Thyroid gland (tissue), 4 donors: ENCODE measurements around the gene FBRS.

Source experiments
- POLR2A ChIP-seq, 2 donors: fragments of 450-650 bp; IDR thresholded peaks; one replicate each; pipeline ENCODE4 v1.6.1; 2017; ENCODE audit warnings: antibody characterized with exemption in 2 of 2, mild to moderate bottlenecking in 2 of 2, moderate library complexity in 1 of 2
- TF ChIP-seq, protein P1 (sequence below), 6 experiments: fragments of 200-600 bp in 3 of 6; fragments of 450-650 bp in 3 of 6; sonication (generic) in 3 of 6; IDR thresholded peaks; one replicate each; pipeline ENCODE4 v1.5.1; 2016 to 2019; ENCODE audit warnings: antibody characterized with exemption in 6 of 6, mild to moderate bottlenecking in 2 of 6, inconsistent platforms in 1 of 6, moderate library complexity in 1 of 6

DNA sequence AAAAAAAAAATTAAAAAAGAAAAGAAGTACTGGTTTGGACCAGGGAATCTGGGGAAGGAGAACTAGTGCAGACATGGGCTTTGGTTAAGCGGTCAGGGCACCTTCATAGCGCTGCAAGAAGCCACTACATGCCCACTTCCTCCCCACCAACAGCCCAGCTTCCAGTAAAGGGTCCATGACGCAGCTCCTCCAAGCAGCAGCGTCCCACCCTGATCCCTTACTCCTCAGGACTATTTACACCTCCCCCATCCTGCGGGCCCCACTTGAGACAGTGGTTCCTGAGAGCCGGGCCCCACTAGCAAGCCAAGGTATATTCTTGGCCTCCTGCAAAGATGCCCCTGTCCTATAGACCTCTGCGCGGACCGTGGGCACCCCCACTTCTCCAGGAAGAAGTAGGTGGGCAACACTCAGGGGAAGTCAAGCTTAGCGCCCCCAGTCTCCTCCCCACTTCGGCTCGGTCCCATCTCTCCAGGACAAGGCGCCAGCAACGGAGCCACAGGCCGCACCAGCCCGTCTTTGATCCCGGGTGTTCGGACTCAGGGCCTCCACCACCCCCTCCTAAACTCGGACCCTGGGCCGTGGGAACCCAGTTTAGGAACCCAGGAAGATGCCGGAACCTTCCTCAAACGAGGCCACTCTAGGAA is 8.4 kb upstream of the FBRS start:
- TF ChIP-seq, protein P1, sequence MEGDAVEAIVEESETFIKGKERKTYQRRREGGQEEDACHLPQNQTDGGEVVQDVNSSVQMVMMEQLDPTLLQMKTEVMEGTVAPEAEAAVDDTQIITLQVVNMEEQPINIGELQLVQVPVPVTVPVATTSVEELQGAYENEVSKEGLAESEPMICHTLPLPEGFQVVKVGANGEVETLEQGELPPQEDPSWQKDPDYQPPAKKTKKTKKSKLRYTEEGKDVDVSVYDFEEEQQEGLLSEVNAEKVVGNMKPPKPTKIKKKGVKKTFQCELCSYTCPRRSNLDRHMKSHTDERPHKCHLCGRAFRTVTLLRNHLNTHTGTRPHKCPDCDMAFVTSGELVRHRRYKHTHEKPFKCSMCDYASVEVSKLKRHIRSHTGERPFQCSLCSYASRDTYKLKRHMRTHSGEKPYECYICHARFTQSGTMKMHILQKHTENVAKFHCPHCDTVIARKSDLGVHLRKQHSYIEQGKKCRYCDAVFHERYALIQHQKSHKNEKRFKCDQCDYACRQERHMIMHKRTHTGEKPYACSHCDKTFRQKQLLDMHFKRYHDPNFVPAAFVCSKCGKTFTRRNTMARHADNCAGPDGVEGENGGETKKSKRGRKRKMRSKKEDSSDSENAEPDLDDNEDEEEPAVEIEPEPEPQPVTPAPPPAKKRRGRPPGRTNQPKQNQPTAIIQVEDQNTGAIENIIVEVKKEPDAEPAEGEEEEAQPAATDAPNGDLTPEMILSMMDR (IDR thresholded peaks at IDR 0.05), result no peak
- TF ChIP-seq POLR2A (IDR thresholded peaks at IDR 0.05), result no peak
